GM12878 (cell line): ENCODE results near the gene DAB2IP. TPM values are rescaled to one million over a fixed set of nuclear protein-coding genes. Genes with fewer than 3 reads are reported as not detected.

ENCODE experiments used
- ATAC-seq: fragments of 200-7000 bp; cut with Tn5 transposase; 3 replicates; pipeline ENCODE4 v1.9.1; 2020; ENCODE audit warnings: mild to moderate bottlenecking, moderate library complexity
- BruUV-seq: library from RNA; stranded (reverse); fragments of 400-500 nt; replicated peaks from 2 replicates; lab custom pipeline; 2021; lab: Mats Ljungman, UMichigan
- CTCF ChIA-PET: fragments of 300-600 bp; sonication (Branson Sonifier 250); formaldehyde crosslinking; extraction: SDS; loops from one replicate; lab custom pipeline; 2021; ENCODE audit warnings: inconsistent platforms; lab: Yijun Ruan, JAX
- POLR2A ChIA-PET: fragments of 350-600 bp; formaldehyde crosslinking; extraction: SDS; loops from one replicate; lab custom pipeline; 2021; ENCODE audit warnings: inconsistent platforms; lab: Charles Lee
- RAD21 ChIA-PET: fragments of 300-600 bp; sonication (Branson Sonifier 250); formaldehyde crosslinking; loops from one replicate; lab custom pipeline; 2023; ENCODE audit warnings: antibody characterized with exemption; ENCODE audit not compliant: unreplicated experiment; lab: Charles Lee
- SMC1A ChIA-PET: fragments of 300-600 bp; sonication (Branson Sonifier 250); formaldehyde crosslinking; loops from one replicate; lab custom pipeline; 2023; ENCODE audit not compliant: unreplicated experiment, uncharacterized antibody; lab: Charles Lee
- DNase-seq: peaks from one replicate; pipeline ENCODE4 v3.0.0-alpha.2; 2011; ENCODE audit warnings: low read depth, low spot score
- FAIRE-seq: peaks from 3 replicates; lab custom pipeline; 2011; peaks lifted over from hg19 to GRCh38; lab: Jason Lieb, UNC
- H2AFZ ChIP-seq: 2 replicates; pipeline ENCODE4 v1.6.0; 2011; ENCODE audit warnings: low read depth, low read length, control low read depth; ENCODE audit not compliant: control insufficient read depth
- H3K27ac ChIP-seq: 2 replicates; pipeline ENCODE4 v1.5.1; 2011; ENCODE audit warnings: control low read depth; ENCODE audit not compliant: control insufficient read depth, insufficient read depth
- H3K27me3 ChIP-seq, 2 experiments: replicated peaks in 1 of 2; 2 replicates each; pipeline versions ENCODE4 v1.6.0 to v1.6.1; 2011; ENCODE audit warnings: low read length in 1 of 2; ENCODE audit not compliant: control insufficient read depth in 2 of 2, insufficient read depth in 2 of 2
- H3K36me3 ChIP-seq, 2 experiments: 2 replicates each; pipeline ENCODE4 v1.5.1; 2011; ENCODE audit warnings: low read length in 1 of 2; ENCODE audit not compliant: control insufficient read depth in 2 of 2, insufficient read depth in 2 of 2
- H3K4me1 ChIP-seq: 2 replicates; pipeline ENCODE4 v1.6.1; 2011; ENCODE audit warnings: mild to moderate bottlenecking, low read length, moderate library complexity, mixed read lengths; ENCODE audit not compliant: control insufficient read depth, insufficient read depth
- H3K4me2 ChIP-seq: 2 replicates; pipeline ENCODE4 v1.6.0; 2011; ENCODE audit warnings: control low read depth; ENCODE audit not compliant: control insufficient read depth, insufficient read depth
- H3K4me3 ChIP-seq: fragments of 200-600 bp; sonication (generic); 2 replicates; pipeline ENCODE4 v1.5.1; 2016
- H3K79me2 ChIP-seq: 2 replicates; pipeline ENCODE4 v1.6.0; 2011; ENCODE audit warnings: low read length; ENCODE audit not compliant: control insufficient read depth, insufficient read depth
- H3K9ac ChIP-seq: 2 replicates; pipeline ENCODE4 v1.8.0; 2011; ENCODE audit warnings: low read length, control low read depth, mixed read lengths; ENCODE audit not compliant: control insufficient read depth, insufficient read depth
- H3K9me3 ChIP-seq: replicated peaks from 3 replicates; pipeline ENCODE4 v1.5.1; 2011; ENCODE audit warnings: mild to moderate bottlenecking, low read length; ENCODE audit not compliant: control insufficient read depth, insufficient read depth
- H4K20me1 ChIP-seq: 2 replicates; pipeline ENCODE4 v1.6.0; 2011; ENCODE audit not compliant: control insufficient read depth, insufficient read depth
- CHD2 ChIP-seq: IDR thresholded peaks from 2 replicates; pipeline ENCODE4 v1.6.1; 2011; ENCODE audit warnings: low read depth, low read length, improper control_type of control experiment, borderline replicate concordance
- FOXK2 ChIP-seq: fragments of 450-650 bp; IDR thresholded peaks from 2 replicates; pipeline ENCODE4 v1.6.1; 2017; ENCODE audit warnings: mild to moderate bottlenecking, moderate library complexity
- IKZF1 ChIP-seq: fragments of 450-650 bp; conservative IDR thresholded peaks from 2 replicates; pipeline ENCODE4 v1.6.1; 2017; ENCODE audit warnings: antibody characterized with exemption, mild to moderate bottlenecking
- KLF5 ChIP-seq: fragments of 450-650 bp; IDR thresholded peaks from 2 replicates; pipeline ENCODE4 v1.6.1; 2014; ENCODE audit warnings: mild to moderate bottlenecking; ENCODE audit not compliant: partially characterized antibody
- NRF1 ChIP-seq: conservative IDR thresholded peaks from 2 replicates; pipeline ENCODE4 v1.6.1; 2011; ENCODE audit warnings: mild to moderate bottlenecking, low read depth, low read length, improper control_type of control experiment
- PAX5 ChIP-seq: IDR thresholded peaks from 2 replicates; pipeline ENCODE4 v1.6.1; 2011; ENCODE audit warnings: low read depth, low read length, borderline replicate concordance
- RAD51 ChIP-seq: fragments of 450-650 bp; IDR thresholded peaks from 2 replicates; pipeline ENCODE4 v1.6.1; 2016; ENCODE audit warnings: moderate library complexity, mild to moderate bottlenecking, inconsistent platforms
- SPI1 ChIP-seq: IDR thresholded peaks from 2 replicates; pipeline ENCODE4 v1.6.1; 2011; ENCODE audit warnings: low read depth, mild to moderate bottlenecking, low read length, moderate library complexity, borderline replicate concordance; ENCODE audit not compliant: insufficient read depth
- TCF7 ChIP-seq: IDR thresholded peaks from 2 replicates; pipeline ENCODE4 v1.6.1; 2014; ENCODE audit warnings: antibody characterized with exemption, borderline replicate concordance
- WRNIP1 ChIP-seq: IDR thresholded peaks from 2 replicates; pipeline ENCODE4 v1.6.1; 2011; ENCODE audit warnings: low read depth, low read length, improper control_type of control experiment, borderline replicate concordance
- WGBS: methylation state at CpG from one replicate; pipeline ENCODE4 v1.1.6; 2016; ENCODE audit warnings: low lambda C conversion rate; ENCODE audit not compliant: insufficient replicate concordance, insufficient coverage; ENCODE audit errors: missing lambda C conversion rate; 5-methylcytosine and 5-hydroxymethylcytosine counted together
- in situ Hi-C: fragments of 300-500 bp; cut with MboI; formaldehyde crosslinking; loops from 9 replicates; pipeline ENCODE4 v1.14.3; 2018; ENCODE audit warnings: mixed read lengths
- intact Hi-C: fragments of 100-400 bp; cut with micrococcal nuclease; formaldehyde crosslinking; loops from one replicate; pipeline ENCODE4 v1.14.2; 2022; ENCODE audit not compliant: unreplicated experiment
- polyA plus RNA-seq, 11 experiments: library from polyadenylated mRNA; depleted of rRNA in 4 of 11; unstranded in 6 of 11; stranded (reverse) in 5 of 11; fragments of >200 nt; fragmentation: Nextera tagmentation in 4 of 11; fragmentation: Illumina TruSeq in 1 of 11; extraction: Ambion mirVana in 4 of 11; extraction: Trizol in 1 of 11; gene quantifications; 1 replicate in 1 of 11; 2 replicates in 10 of 11; pipeline versions ENCODE4 v1.2.1 to v1.2.3, GENCODE V29; 2011 to 2016; ENCODE audit warnings: inconsistent platforms in 2 of 11, missing spikeins in 2 of 11, low read depth in 1 of 11
- total RNA-seq, 4 experiments: library from RNA; depleted of rRNA in 3 of 4; stranded (reverse); fragments of >200 nt in 3 of 4; fragmentation: Illumina TruSeq in 1 of 4; extraction: Trizol in 1 of 4; gene quantifications; 2 replicates each; pipeline versions ENCODE4 v1.2.1 to v1.2.3, GENCODE V29; 2013 to 2021
- TF ChIP-seq, protein P1 (sequence below): IDR thresholded peaks from 2 replicates; pipeline ENCODE4 v1.6.1; 2012; ENCODE audit warnings: low read depth, low read length, improper control_type of control experiment
- TF ChIP-seq, protein P2 (sequence below): IDR thresholded peaks from 2 replicates; pipeline ENCODE4 v1.6.1; 2011; ENCODE audit warnings: low read depth, low read length, improper control_type of control experiment, borderline replicate concordance

Gene DAB2IP
- total and polyA plus RNA-seq, 10 of the 15 experiments (the other 5 are each of a cell fraction or from before 2014, with no cell fraction given): 0.03 to 0.38 (median 0.14) TPM; not detected in 6

DNA sequence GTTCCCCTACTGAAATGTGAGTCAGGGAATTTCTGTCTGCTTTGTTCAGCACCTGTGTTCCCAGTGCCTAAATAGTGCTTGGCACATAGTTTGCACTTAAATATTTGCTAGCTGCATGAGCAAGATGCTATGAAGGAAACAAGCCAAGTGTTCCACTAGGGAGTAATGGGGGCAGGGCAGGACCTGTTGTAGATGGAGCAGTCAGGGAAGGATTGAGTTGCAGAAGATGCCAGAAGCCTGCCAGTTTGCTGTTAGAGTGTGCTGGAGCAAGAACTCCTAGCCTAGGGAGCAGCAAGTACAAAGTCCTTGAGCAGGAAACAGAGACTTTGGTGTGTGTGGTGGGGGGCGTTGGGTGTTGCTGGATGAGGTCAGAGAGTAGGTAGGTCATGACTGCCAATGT lies 87.5 kb downstream of the DAB2IP start:
- no peak overlapping the region for H3K4me2 ChIP-seq
- no peaks in the 10 kb centered on the region; the same call in 1 of the 2 replicates for H4K20me1 ChIP-seq
- no peak overlapping the region for H3K27ac ChIP-seq
- H3K9me3 ChIP-seq: no peaks in the 10 kb centered on the region
- H3K36me3 ChIP-seq: no peaks in the 10 kb centered on the region
- TF ChIP-seq SPI1 (no peak), NRF1 (no peak), IKZF1 (no peak), CHD2 (no peak), RAD51 (no peak), TCF7 (no peak), FOXK2 (no peak), KLF5 (no peak), PAX5 (no peak), WRNIP1 (no peak)
- TF ChIP-seq, protein P1, sequence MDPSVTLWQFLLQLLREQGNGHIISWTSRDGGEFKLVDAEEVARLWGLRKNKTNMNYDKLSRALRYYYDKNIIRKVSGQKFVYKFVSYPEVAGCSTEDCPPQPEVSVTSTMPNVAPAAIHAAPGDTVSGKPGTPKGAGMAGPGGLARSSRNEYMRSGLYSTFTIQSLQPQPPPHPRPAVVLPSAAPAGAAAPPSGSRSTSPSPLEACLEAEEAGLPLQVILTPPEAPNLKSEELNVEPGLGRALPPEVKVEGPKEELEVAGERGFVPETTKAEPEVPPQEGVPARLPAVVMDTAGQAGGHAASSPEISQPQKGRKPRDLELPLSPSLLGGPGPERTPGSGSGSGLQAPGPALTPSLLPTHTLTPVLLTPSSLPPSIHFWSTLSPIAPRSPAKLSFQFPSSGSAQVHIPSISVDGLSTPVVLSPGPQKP: no peak
- TF ChIP-seq, protein P2, sequence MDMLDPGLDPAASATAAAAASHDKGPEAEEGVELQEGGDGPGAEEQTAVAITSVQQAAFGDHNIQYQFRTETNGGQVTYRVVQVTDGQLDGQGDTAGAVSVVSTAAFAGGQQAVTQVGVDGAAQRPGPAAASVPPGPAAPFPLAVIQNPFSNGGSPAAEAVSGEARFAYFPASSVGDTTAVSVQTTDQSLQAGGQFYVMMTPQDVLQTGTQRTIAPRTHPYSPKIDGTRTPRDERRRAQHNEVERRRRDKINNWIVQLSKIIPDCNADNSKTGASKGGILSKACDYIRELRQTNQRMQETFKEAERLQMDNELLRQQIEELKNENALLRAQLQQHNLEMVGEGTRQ: no peak
- H3K4me1 ChIP-seq: peaks cover 15% of the 10 kb centered on the region
- ATAC-seq: no peak
- intact Hi-C loops: no loop called here
- DNase-seq: no peak
- ChIA-PET RAD21 (no interaction called here), POLR2A (no interaction called here), CTCF (no interaction called here), SMC1A (no interaction called here)
- no TSS peak for BruUV-seq
- no peak for FAIRE-seq
- WGBS: 0% methylated on average over 1 of the region's 1 CpG
- no peak overlapping the region for H2AFZ ChIP-seq
- H3K9ac ChIP-seq: no peak overlapping the region
- in situ Hi-C loops: no loop called here
- no peak overlapping the region for H3K4me3 ChIP-seq
- no peaks in the 10 kb centered on the region for H3K79me2 ChIP-seq
- peaks cover 9% of the 10 kb centered on the region in 2 experiments; a peak in 3 of 4 replicates for H3K27me3 ChIP-seq
